GM19023 (cell line): Measurements from ENCODE around the gene ORAI3.

Experiments
- ATAC-seq: cut with Tn5 transposase; IDR thresholded peaks from one replicate; pipeline ENCODE4 v1.9.1; 2021; ENCODE audit warnings: mild to moderate bottlenecking, moderate library complexity; ENCODE audit not compliant: unreplicated experiment

The ORAI3 gene

DNA sequence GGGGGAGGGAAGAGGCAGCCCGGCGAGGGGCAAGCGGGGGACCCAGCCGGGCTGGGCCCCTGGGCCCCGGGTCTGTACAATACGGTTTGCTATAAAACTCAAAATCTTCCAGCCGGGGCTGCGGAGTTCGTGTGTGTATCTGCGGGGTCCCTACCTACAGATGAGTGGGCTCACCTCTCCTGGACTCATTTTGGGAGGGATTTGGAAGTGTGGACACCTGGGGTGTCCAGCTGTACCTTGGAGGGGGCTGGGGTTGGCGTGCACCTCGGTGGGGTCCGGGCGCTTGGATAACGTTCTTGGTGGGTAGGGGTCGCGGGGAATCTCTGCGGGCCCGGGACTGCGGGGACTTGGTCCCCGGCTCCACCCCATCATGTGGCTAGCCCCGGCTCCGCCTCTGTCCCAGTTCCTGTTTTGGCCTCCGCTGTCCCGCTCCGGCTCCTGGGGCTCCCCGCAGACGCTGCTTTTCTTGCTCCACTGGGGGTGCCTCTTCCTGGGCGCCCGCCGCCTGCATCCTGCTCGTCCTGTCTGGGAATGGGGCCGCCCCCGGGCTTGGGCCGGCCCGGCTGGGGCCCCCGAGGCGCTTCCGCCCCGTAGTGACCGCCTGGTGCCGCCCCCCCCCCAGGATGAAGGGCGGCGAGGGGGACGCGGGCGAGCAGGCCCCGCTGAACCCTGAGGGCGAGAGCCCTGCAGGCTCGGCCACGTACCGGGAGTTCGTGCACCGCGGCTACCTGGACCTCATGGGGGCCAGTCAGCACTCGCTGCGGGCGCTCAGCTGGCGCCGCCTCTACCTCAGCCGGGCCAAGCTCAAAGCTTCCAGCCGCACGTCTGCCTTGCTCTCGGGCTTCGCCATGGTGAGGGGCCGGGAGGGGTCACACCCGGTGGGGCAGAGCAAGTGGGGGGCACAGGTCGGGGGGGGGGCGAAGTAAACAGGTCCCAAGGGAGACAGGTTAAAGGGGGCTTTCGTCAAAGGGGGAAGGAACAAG lies at the start of gene ORAI3:
TSS of gene ORAI3 (plus strand) at position 402 of the 983 bp plus-strand sequence. CDS start at position 624, 222 bp downstream.
- peak; percentile 59 for ATAC-seq

DNA sequence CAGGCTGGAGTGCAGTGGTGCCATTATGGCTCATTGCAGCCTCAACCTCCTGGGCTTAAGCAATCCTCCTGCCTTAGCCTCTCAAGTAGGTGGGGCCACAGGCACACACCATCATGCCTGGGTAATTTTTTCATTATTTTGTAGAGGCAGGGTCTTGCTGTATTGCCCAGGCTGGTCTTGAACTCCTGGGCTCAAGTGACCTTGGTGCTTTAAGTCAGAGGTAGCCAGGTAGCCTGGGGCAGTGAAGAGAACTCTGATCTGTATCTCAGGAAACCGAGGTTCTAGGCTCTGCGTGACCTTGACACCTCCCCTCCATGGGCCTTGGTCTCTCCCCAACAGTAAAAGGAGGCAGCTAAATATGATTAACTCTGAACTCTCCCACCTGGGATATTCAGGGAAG lies 49.1 kb upstream of the ORAI3 start:
- ATAC-seq, result no peak

DNA sequence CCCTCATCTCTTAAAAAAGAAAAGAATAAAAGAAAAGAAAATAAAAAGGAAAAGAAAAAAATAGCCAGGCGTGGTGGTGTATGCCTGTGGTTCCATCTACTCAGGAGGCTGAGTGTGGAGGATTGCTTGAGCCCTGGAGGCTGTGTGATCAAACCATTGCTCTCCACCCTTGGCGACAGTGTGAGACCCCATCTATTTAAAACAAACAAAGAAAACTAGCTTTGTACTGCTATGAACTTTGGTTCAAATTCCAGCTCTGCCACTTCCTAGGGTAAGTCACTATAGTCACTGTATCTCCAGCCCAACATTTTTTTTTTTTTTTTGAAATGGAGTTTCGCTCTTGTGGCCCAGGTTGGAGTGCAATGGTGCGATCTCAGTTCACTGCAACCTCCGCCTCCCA lies 48.3 kb upstream of the ORAI3 start:
- ATAC-seq, result no peak

DNA sequence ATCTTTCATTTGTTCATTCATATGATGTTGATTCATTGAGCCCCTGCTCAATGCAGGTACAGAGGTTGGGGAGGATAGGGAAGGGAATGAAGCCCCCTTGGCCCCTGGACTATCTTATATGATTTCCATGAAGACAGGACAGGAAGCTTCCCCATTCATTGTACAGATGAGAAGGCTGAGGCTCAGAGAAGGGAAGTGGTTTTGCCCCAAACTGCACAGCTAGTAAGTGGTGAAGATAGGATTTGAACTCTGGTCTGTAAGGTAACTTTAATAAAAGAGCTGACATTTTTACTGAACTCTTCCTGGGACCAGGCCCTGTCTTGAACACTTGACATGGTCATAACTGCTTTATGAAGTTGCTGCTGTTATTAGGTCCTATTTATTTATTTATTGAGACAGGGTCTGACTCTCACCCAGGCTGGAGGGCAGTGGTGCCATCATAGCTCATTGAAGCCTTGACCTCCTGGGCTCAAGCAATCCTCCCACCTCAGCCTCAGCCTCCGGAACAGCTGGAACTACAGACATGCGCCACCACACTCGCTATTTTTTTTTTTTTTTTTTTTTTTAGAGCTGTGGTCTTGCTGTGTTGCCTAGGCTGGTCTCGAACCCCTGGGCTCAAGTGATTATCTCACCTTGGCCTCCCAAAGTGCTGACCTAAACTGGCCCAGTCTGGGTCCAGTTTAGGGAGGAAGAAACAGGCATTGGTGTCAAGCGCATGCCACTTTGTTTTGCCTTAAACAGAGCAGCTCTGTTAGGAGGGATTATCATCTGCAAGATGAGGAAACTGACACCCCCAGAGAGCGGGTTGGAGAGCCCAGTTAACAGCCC lies 47.5 kb upstream of the ORAI3 start:
- no peak for ATAC-seq

DNA sequence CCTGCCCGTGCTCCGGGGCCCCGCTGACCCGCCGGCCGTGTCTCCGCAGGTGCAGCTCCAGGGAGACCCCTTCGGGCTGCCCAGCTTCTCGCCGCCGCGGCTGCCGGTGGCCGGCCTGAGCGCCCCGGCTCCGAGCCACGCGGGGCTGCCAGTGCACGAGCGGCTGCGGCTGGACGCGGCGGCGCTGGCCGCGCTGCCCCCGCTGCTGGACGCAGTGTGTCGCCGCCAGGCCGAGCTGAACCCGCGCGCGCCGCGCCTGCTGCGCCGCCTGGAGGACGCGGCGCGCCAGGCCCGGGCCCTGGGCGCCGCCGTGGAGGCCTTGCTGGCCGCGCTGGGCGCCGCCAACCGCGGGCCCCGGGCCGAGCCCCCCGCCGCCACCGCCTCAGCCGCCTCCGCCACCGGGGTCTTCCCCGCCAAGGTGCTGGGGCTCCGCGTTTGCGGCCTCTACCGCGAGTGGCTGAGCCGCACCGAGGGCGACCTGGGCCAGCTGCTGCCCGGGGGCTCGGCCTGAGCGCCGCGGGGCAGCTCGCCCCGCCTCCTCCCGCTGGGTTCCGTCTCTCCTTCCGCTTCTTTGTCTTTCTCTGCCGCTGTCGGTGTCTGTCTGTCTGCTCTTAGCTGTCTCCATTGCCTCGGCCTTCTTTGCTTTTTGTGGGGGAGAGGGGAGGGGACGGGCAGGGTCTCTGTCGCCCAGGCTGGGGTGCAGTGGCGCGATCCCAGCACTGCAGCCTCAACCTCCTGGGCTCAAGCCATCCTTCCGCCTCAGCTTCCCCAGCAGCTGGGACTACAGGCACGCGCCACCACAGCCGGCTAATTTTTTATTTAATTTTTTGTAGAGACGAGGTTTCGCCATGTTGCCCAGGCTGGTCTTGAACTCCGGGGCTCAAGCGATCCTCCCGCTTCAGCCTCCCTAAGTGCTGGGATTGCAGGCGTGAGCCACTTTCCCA lies 46.6 kb upstream of the ORAI3 start:
- peak; percentile 83 for ATAC-seq

DNA sequence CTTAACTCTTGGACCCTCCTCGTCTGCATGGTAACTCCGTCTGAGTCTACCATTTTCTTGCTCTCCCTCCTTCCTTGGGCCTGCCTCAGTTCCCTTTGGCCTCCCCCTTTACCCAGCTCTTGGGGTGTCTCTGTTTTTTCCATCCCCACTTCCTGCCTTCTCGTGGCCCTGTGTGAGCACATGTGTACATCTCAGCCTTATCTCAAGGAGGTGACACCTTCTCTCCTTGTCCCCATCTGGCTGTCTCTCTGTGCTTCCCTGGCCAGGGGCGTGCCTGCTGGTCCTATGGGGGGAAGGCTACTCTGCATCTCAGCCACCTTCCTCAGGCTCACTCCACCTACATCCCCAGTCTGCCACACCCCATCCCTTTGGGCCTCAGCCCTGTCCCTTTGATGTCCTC lies 45.9 kb upstream of the ORAI3 start:
- ATAC-seq, result no peak

DNA sequence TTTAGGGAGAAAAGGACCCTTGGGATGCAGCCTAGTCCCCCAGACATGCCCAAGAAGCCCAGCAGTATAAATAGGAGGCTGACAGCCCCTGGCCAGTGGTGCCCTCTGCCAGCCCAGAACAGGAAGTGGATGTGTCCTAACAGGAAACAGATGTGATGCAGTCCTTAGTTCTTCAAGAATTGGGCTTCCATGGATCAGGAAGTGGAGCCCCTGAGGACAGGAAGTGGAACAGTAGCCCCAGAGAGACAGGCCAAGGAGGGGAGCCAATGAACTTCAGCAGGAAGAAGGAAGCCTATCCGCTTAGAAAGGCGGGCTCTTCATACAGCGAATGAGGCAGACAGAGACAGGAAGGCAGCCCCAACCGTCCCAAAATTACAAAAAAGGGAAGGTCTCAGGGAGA lies 45.3 kb upstream of the ORAI3 start:
- no peak for ATAC-seq

DNA sequence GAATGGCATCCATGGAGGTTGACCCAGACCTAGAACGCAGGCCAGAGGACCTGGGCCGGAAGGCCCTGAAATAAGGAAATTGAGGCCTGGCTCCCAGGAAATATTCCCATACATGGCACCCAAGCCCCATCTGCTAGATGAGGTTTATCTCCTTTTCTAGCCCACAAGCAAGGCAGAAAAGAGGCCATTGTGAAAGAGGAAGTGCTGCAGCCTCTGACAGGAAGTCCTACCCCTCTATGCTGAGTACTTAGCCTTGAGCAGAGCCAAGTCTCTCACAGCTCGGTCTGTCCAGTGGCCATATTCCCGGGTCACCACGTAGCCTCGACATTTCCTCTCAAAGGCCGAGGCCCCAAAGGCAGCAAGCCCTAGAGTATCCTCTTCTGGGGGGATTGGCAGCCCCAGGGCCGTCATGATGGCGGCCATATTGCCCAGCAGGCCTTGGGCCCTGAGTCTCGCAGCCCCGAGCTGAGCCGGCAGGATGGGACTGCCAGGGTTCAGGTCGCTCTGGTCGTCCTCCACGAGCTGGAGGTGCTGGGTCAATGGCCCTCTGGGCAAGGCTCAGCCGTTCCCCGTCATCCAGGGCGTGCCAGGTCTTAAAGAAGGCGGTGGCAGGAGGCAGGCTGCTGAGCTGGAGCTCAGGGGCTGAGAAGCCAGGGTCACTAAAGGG lies 44.6 kb upstream of the ORAI3 start:
- no peak for ATAC-seq

DNA sequence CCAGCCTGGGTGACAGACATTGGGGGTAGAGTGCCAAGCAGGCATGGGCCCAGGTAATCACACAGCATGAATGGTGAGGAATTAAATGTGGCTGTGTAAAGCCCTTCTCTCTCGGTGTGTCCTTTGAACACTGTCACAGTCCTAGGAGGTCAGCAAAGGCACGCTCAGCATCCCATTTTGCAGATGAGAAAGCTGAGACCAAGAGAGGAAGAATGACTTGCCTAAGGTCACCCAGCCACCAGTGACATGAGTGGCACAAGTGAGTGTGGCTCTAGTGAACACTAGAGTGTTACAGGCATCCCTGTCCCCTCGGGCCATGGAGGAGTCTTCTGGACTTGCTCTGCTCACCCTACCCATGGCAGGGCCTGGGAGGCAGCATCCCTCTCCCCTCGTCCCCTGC lies 41.8 kb upstream of the ORAI3 start:
- ATAC-seq, result no peak

DNA sequence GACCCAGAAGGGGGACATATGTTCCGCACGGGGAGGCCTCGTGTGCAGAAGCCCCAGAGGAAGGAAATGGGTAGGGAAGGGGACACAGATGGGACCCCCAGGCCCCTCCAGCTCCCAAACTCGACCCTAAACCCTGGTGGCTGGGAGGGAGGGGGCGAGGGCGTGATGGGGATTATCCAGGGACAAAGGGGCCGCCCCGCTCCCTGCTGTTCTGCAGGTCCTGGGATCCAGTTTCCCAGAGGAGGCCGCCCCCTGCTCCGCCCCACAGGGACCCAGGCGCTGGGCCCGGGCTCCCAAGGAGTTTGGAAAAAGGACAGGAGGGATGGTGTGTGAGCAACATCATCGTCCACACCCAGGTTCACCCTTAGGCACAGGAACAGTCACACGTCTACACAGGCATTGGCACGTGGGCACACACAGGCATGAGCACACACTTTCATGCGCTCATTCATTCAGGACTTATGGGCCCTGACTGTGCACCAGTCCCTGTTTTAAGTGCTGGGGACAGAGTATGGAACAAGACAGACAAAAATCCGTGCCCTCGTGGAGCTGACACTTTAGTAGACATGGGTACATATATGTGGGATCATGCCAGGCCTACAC lies 38.3 kb upstream of the ORAI3 start:
- ATAC-seq, result no peak

DNA sequence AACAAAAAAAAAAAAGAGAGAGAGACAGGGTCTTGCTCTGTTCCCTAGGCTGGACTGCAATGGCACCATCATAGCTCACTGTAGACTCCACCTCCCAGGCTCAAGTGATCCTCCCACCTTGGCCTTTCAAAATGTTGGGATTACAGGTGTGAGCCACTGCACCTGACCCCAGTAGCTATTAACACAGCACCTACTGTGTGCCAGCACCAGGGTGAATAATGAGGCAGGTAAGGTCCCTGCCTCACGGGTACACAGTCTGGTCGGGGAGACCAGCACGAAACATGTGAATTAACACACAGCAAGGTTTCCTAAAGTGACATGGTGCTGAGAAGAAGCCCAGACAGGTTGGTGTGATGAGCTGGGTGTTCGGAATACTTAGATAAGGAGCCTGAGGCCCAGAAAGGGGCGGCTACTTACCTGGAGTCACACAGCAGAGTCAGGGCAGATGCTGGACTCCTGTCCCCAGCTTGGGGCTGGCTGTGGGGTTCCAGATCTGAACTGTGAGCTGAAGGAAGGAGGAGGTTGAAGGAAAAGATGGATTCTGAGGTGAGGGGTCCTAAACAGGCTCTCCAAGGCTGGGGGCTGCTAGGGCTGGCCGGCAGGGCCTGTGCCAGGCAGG lies 36.0 kb upstream of the ORAI3 start:
- no peak for ATAC-seq

DNA sequence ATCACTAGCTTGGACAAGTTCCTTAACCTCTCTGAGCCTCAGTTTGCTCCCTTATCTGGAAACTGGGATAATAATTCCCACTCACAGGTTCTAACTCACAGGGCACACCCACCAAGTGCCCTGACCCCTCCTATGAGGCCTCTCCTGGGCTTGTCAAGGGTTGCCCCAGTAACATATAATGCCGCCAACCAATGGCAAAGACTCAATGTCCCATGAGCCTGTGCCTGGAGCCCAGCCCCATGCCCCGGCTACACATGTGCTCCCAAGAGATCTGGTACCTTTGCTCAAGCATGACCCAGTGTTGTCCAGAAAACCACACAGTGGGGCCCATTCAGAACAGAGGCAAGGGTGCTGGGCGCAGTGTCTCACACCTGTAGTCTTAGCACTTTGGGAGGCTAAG lies 34.0 kb upstream of the ORAI3 start:
- ATAC-seq, result no peak

DNA sequence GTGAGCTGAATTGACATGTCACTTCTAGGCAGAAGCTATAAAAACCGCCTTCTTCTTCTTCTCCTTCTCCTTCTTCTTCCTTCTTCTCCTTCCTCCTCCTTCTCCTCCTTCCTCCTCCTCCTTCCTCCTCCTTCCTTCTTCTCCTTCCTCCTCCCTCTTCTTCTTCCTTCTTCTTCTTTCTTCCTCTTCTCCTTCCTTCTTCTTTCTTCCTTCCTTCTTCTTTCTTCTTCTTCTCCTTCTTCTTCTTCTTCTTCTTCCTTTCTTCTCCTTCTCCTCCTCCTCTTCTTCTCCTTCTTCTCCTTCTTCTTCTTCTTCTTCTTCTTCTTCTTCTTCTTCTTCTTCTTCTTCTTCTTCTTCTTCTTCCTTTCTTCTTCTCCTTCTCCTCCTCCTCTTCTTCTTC lies 30.3 kb upstream of the ORAI3 start:
- ATAC-seq, result no peak

DNA sequence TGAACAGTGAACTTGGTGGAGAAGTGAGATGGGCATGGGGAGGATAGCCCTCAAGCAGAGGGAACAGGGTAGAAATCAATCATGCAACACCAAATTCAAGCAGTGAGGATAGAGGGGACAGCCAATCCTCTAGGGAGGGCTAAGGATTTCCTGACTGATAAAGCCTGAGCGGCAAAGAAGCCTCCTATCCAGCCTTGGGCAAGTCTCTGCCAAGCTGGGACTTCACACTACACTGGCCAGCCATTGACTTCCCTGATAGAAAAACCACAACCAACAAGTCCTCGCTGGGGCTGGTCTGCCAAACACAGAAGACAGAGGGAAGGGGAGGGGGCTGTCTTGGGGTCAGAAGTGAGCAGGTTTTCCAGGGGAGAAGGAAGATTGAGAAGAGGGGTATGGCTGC lies 28.0 kb upstream of the ORAI3 start:
- ATAC-seq, result no peak

DNA sequence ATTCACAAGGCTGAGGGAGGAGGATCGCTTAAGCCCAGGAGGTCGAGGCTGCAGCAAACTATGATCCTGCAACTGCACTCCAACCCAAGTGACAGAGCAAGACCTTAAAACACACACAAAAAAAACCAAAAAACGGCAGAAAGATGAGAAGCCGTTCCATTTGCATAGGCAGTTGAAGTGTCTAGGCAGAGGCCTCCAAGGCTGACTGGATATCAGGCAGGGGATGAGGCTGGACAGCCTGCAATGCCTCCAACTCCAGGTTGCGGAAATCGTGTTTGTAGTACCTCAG lies 27.5 kb upstream of the ORAI3 start:
- no peak for ATAC-seq

DNA sequence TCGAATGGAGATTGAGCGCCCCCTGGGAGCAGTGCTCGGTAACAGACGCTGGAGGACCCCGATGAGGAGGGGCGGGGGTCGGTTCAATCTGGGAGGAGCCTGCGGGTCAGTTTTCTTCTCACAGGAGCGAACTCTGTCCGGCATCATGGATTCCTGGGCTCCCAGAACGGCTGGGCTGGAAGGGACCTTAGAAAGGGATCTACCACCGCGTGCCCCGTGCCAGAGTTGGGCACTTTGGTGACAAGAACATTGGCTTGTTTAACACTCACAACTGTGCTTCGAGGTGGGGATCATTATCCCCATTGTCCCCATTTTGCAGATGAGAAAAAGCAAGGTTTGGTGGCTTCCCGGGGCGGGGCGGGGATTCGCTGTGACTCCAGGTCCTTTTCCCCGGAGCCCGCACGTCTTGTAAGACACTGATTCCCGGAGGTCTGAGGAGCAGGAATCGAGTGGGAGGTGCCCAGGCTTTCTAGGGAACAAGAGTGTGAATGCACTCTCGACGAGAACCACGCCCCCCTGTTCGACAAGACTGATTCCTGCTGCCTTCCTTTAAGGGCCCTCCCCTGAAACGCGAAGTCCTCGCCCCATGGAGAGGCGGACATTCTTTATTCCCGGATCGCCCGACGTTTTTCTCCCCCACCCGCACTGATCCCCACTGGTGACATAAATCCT lies 27.0 kb upstream of the ORAI3 start:
- peak; percentile 1 for ATAC-seq

DNA sequence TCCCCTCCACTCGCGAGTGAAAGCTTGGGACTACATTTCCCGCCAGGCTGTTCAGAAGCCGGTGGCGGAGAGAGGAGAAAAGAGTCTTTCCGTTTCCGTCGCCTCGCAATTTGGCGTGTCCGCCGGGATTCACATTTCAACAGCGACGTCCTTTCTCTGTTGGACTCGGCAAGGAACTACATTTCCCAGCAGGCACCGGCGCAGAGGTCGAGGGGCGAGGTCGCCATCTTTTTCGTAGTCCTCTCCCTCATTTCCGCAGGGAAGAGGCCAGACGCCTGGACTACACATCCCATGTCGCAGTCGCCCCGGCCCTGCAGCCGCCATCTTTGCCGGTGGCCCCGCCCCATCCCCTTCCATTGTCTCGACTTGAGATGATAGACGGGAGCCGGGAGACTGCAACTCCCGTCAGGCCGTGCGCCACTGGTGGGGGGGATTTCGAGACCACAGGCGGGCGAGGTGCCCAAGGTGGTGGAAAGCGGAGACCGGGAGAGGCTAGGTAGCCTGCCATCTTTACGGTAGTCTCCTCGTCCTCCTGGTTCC lies 26.4 kb upstream of the ORAI3 start:
- peak; percentile 75 for ATAC-seq

DNA sequence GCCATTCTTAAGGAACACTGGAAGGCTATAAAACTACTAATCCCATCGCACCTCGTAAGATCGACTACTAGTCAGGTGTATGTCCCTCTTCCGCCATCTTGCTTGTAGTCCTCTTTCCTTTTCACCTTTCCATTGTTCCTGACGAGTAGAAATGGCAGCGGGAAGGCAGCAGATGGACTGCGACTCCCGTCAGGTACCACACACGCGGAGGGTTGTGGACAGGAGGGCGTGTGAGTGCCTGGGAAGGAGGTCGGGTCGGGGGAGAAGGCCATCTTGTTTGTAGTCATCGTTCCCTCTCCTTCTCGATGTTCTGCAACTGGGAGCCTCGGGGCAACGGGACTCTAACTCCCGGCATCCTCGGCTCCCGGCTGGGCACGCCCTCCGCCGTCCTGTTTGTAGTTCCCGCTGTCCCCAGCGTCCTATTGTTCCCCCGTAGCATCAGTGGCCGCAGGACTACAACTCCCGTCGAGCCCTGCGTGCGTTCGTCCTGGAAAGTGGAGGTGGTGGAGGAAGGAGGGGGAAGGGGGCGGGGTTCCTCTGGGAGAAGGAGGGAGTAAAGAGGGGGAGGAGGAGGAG lies 25.8 kb upstream of the ORAI3 start:
- ATAC-seq, result peak; percentile 53
